Anterior cingulate cortex (tissue), 58 donors: ENCODE measurements around the gene SLC35E2B.

Experiments used
- DNase-seq, 58 donors: peaks; one replicate each; lab custom pipeline; 2025; lab: John Stamatoyannopoulos, UW

SLC35E2B gene

DNA sequence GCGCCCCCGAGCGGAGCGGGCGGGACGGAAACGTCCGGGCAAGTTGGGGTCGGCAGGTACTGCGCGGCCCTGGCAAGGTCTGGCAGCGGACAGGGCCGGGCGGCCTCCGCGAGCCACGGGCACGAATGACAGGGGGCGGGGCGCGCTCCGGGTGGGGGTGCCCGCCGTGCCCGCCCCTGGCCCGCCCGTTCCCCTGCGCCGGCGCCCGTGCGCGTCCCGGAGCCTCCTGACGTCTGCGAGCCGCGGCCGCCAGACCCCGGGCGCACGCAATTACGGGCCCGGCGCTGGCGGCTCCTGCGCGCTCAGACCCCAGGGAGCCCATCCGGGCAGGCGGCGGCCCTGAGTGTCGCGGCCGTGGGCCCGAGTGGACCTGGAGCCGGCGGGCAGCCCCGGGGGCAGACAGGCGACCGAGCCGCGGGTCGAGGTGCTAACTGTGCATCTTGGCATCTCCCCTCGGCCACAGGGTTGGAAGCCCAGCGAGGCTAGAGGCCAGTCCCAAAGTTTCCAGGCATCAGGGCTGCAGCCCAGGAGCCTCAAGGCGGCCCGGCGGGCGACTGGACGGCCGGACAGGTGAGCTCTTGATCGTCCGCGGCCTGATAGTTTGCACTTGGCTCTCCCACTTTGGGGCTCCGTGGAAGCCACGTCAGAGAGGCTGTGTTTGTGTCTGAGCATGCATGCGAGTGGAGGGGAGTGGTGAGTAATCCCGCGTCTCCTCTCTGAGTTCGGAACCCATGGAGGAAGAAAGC, 76.4 kb downstream of the SLC35E2B start:
- DNase-seq, result peak in 7 of 58 donors; percentile 26 to 67 (median 44)

DNA sequence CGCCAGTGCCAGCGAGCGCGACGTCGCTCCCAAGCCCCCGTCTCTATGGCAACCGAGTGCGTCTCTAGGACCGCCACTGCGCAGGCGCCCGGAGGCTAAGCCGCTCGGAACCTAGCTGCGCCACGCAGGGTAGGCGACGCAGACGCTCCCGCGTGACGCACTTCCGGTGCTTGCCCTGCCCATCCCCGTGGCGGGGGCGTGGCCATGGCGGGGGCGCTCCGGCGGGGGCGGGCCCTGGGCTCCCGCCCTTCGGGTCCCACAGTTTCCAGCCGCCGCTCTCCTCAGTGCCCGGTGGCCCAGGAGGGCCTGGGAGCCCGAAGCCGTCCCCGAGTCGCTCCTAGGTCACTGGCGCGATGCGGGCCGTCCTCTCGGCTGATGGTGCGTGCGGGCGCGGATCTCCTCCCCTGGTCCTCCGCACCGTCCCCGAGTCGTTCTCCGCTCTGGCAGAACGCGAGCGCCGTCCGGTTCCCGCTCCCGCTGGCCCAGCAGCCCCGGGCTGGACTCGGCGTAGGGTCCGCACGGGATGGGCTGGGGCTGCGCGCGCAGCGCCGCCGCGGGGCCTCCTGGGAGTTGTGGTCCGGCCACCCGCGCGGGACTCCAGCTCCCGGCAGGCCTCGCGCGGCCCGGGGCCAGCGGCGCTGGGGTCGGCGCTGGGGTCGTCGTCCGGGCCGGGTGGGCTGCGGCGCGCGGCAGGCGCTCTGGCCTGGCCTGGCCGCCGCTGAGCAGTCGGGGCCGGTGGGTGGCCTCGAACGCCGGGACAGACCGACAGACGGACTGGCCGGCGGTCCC, 77.1 kb downstream of the SLC35E2B start, which contains the start of gene MIB2:
Gene MIB2 (plus strand): TSS at position 245 of the 789 bp plus-strand sequence. CDS start 7,953 bp downstream, outside the sequence.
- peak; percentile 57 to 97 (median 95) for DNase-seq

- DNase-seq, result no peak
Measured at GRCh38 chr1:1614954-1615255, 77.7 kb downstream of the SLC35E2B start.

DNA sequence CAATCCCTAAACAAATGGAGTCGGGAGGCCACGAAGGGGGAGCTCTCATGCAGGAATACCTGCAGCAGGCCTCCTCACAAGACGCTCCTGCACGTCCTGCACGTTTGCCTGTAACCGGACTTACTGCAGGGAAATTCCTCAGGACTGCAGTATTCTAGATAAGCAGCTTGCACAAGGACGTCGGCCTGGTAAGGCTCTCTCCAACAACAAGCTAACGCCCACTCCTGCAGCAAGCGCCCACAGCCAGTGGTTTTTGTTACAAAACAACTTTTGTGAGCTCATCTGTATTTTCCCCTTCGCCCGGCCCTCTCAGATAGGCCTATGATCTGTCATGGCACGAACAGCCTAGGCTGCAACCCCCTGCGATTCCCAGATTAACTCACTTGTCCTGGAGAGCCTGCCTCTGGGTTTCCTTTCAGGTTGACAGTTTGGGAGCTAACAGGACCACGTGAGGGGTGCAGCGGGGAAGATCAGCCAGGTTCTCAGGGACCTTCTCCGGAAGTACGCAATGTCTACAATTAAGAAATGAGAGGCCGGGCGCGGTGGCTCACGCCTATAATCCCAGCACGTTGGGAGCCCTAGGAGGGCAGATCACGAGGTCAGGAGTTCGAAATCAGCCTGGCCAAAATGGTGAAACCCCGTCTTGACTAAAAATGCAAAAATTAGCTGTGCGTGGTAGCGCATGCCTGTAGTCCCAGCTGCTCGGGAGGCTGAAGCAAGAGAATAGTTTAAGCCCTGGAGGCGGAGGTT, 78.2 kb downstream of the SLC35E2B start:
- DNase-seq, result peak in 12 of 58 donors; percentile 6 to 73 (median 31)

- no peak for DNase-seq
Measured at GRCh38 chr1:1613509-1614082, 79.0 kb downstream of the SLC35E2B start.

DNA sequence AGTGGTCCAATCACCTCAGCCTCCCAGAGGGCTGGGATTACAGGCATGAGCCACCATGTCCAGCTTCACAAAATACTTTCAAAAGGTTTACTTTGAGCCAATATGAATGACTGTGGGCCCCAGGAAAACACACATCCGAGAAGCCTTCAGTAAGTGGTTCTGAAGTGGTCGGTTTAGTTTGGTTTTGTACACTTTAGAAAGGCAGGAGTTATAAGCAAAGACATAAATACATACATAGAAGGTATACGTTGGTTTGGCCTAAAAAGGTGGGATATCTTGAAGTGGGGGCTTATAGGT, 80.5 kb downstream of the SLC35E2B start:
- DNase-seq, result no peak

DNA sequence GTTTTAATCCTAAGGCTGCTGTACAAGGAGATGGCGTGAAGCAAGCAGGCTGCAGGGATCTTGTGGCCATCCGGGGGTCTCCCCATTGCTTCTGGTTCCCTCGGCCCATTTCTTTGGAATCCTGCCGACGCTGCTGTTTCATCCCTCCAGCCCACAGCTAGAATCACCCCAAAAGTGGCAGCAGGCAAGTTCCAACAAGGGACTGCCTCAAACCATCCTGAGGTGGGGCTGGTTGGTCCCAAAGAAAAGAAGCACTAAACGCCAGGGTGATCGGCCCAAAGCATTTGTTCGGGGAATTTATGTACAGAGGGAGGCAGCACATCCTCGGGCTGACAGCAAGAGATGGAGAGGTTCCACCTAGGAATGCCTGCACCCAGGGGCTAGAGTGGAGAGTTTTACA, 81.8 kb downstream of the SLC35E2B start:
- DNase-seq, result no peak

- DNase-seq, result no peak
Measured at GRCh38 chr1:1609822-1610485, 82.6 kb downstream of the SLC35E2B start.
